ENCODE results near the gene FRYL.
"Not testable (repeated sequence)": the region's sequence is repeated elsewhere in the genome, so short reads cannot be mapped to it uniquely, and the experiment has no call there.

The FRYL gene

GRCh38 chr4:48642421-48643374 is 137.4 kb downstream of the FRYL start:
- no peaks in the 10 kb centered on the region for H3K9me3 ChIP-seq (ENCODE audit: severe bottlenecking)
- H3K27me3 ChIP-seq (ENCODE audit: insufficient read depth, poor library complexity, severe bottlenecking) = no peaks in the 10 kb centered on the region
- no peaks in the 10 kb centered on the region for H3K4me1 ChIP-seq (ENCODE audit: insufficient read depth, poor library complexity, severe bottlenecking)
- no peaks in the 10 kb centered on the region for H3K36me3 ChIP-seq (ENCODE audit: low read depth)
- ATAC-seq (ENCODE audit: low read depth) (no peak), DNase-seq (ENCODE audit: low spot score) (no peak)
- H3K4me3 ChIP-seq (ENCODE audit: severe bottlenecking) = no peak overlapping the region
- no peak for TF ChIP-seq CTCF (IDR thresholded peaks at IDR 0.05; ENCODE audit: poor library complexity, severe bottlenecking)
- H3K27ac ChIP-seq (ENCODE audit: poor library complexity, severe bottlenecking) = no peak overlapping the region

DNA sequence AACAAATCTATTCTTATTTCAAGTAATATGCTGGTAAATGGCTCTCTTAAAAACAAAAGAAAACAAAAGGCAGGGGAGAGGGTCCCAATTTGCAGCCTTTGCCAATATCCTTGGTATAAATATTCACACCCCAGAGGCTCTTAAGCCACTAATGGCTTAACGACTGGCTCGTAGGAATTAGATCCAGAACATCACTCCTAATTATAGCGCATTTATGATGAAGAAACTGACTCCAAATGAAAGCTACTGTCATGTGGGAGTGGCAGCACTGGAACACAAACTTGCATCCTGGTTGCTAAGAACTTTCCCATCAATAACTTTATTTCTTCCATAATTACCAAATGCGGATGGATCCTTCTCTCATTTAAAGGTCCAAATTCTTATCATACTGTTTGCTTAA is 138.7 kb downstream of the FRYL start:
- Histone ChIP-seq H3K4me1 (ENCODE audit: insufficient read depth, poor library complexity, severe bottlenecking) (peaks cover 4% of the 10 kb centered on the region), H3K27ac (ENCODE audit: poor library complexity, severe bottlenecking) (no peak overlapping the region), H3K27me3 (ENCODE audit: insufficient read depth, poor library complexity, severe bottlenecking) (no peaks in the 10 kb centered on the region), H3K4me3 (ENCODE audit: severe bottlenecking) (no peak overlapping the region), H3K36me3 (ENCODE audit: low read depth) (no peaks in the 10 kb centered on the region), H3K9me3 (ENCODE audit: severe bottlenecking) (no peaks in the 10 kb centered on the region)
- ATAC-seq (ENCODE audit: low read depth) = no peak
- no peak for TF ChIP-seq CTCF (IDR thresholded peaks at IDR 0.05; ENCODE audit: poor library complexity, severe bottlenecking)
- DNase-seq (ENCODE audit: low spot score) = no peak

- no peaks in the 10 kb centered on the region for H3K9me3 ChIP-seq (ENCODE audit: severe bottlenecking)
- H3K27me3 ChIP-seq (ENCODE audit: insufficient read depth, poor library complexity, severe bottlenecking) = no peaks in the 10 kb centered on the region
- ATAC-seq (ENCODE audit: low read depth) = no peak
- no peak overlapping the region for H3K4me3 ChIP-seq (ENCODE audit: severe bottlenecking)
- H3K4me1 ChIP-seq (ENCODE audit: insufficient read depth, poor library complexity, severe bottlenecking) = peaks cover 11% of the 10 kb centered on the region
- H3K27ac ChIP-seq (ENCODE audit: poor library complexity, severe bottlenecking) = no peak overlapping the region
- TF ChIP-seq CTCF (IDR thresholded peaks at IDR 0.05; ENCODE audit: poor library complexity, severe bottlenecking) = no peak
- no peak for DNase-seq (ENCODE audit: low spot score)
- no peaks in the 10 kb centered on the region for H3K36me3 ChIP-seq (ENCODE audit: low read depth)
Observed at GRCh38 chr4:48640699-48641098, 139.4 kb downstream of the FRYL start.

GRCh38 chr4:48640225-48640624 is 139.9 kb downstream of the FRYL start:
- no peak for TF ChIP-seq CTCF (IDR thresholded peaks at IDR 0.05; ENCODE audit: poor library complexity, severe bottlenecking)
- ATAC-seq (ENCODE audit: low read depth) (no peak), DNase-seq (ENCODE audit: low spot score) (no peak)
- Histone ChIP-seq H3K27ac (ENCODE audit: poor library complexity, severe bottlenecking) (no peak overlapping the region), H3K4me1 (ENCODE audit: insufficient read depth, poor library complexity, severe bottlenecking) (peaks cover 16% of the 10 kb centered on the region), H3K36me3 (ENCODE audit: low read depth) (no peaks in the 10 kb centered on the region), H3K4me3 (ENCODE audit: severe bottlenecking) (no peak overlapping the region), H3K9me3 (ENCODE audit: severe bottlenecking) (no peaks in the 10 kb centered on the region), H3K27me3 (ENCODE audit: insufficient read depth, poor library complexity, severe bottlenecking) (no peaks in the 10 kb centered on the region)

- peaks cover 20% of the 10 kb centered on the region for H3K4me1 ChIP-seq (ENCODE audit: insufficient read depth, poor library complexity, severe bottlenecking)
- no peak overlapping the region for H3K4me3 ChIP-seq (ENCODE audit: severe bottlenecking)
- ATAC-seq (ENCODE audit: low read depth) (no peak), DNase-seq (ENCODE audit: low spot score) (no peak)
- H3K36me3 ChIP-seq (ENCODE audit: low read depth) = 0 out of 2 replicates have a peak, but pooled peaks cover 4% of the 10 kb centered on the region
- no peaks in the 10 kb centered on the region for H3K9me3 ChIP-seq (ENCODE audit: severe bottlenecking)
- H3K27ac ChIP-seq (ENCODE audit: poor library complexity, severe bottlenecking) = no peak overlapping the region
- TF ChIP-seq CTCF (IDR thresholded peaks at IDR 0.05; ENCODE audit: poor library complexity, severe bottlenecking) = no peak
- no peaks in the 10 kb centered on the region for H3K27me3 ChIP-seq (ENCODE audit: insufficient read depth, poor library complexity, severe bottlenecking)
Observed at GRCh38 chr4:48639807-48640206, 140.3 kb downstream of the FRYL start.

GRCh38 chr4:48638586-48638985 is 141.5 kb downstream of the FRYL start:
- ATAC-seq (ENCODE audit: low read depth); H3K4me3 ChIP-seq (ENCODE audit: severe bottlenecking); H3K27me3 ChIP-seq (ENCODE audit: insufficient read depth, poor library complexity, severe bottlenecking); H3K27ac ChIP-seq (ENCODE audit: poor library complexity, severe bottlenecking); H3K9me3 ChIP-seq (ENCODE audit: severe bottlenecking); DNase-seq (ENCODE audit: low spot score): not testable (repeated sequence)
- Histone ChIP-seq H3K36me3 (ENCODE audit: low read depth) (0 out of 2 replicates have a peak, but pooled peaks cover 10% of the 10 kb centered on the region), H3K4me1 (ENCODE audit: insufficient read depth, poor library complexity, severe bottlenecking) (peaks cover 24% of the 10 kb centered on the region)

Data from RWPE2 (cell line).